Measurements from ENCODE around the gene CPA1. TPM values are rescaled to one million over a fixed set of nuclear protein-coding genes. Genes with fewer than 3 reads are reported as not detected.

The CPA1 gene
- total RNA-seq, 2 experiments from 2014 or later: not detected

GRCh38 chr7:130334274-130334673 lies 46.0 kb upstream of the CPA1 start:
- Histone ChIP-seq H3K36me3 (ENCODE audit: insufficient read depth, low read length) (no peaks in the 10 kb centered on the region), H3K27me3 (ENCODE audit: control insufficient read depth in 1 of 2, insufficient read depth in 2 of 2, low read length in 2 of 2) (no peaks in the 10 kb centered on the region), H3K4me3 (ENCODE audit: low read length) (no peak overlapping the region), H3K27ac (ENCODE audit: low read depth in 1 of 2, low read length in 2 of 2) (no peak overlapping the region), H3K4me1 (ENCODE audit: insufficient read depth, low read length) (no peaks in the 10 kb centered on the region), H3K9me3 (ENCODE audit: control insufficient read depth in 1 of 2, insufficient read depth in 1 of 2, low read length in 2 of 2) (no peaks in the 10 kb centered on the region)
- Mint-ChIP-seq H3K27me3 (no peaks in the 10 kb centered on the region), H3K9me3 (no peaks in the 10 kb centered on the region), H3K27ac (no peak overlapping the region), H3K4me3 (no peak overlapping the region), H3K4me1 (ENCODE audit: low read depth) (no peaks in the 10 kb centered on the region), H3K36me3 (ENCODE audit: low read depth) (no peaks in the 10 kb centered on the region)
- intact Hi-C loops (cut with DNase I, micrococcal nuclease): no loop called here
- CTCF ChIA-PET: no interaction called here
- no peak for DNase-seq
- POLR2A ChIA-PET: no interaction called here
- no peak for ATAC-seq (ENCODE audit: poor library complexity)
- no peak for TF ChIP-seq CTCF (IDR thresholded peaks at IDR 0.05)

DNA sequence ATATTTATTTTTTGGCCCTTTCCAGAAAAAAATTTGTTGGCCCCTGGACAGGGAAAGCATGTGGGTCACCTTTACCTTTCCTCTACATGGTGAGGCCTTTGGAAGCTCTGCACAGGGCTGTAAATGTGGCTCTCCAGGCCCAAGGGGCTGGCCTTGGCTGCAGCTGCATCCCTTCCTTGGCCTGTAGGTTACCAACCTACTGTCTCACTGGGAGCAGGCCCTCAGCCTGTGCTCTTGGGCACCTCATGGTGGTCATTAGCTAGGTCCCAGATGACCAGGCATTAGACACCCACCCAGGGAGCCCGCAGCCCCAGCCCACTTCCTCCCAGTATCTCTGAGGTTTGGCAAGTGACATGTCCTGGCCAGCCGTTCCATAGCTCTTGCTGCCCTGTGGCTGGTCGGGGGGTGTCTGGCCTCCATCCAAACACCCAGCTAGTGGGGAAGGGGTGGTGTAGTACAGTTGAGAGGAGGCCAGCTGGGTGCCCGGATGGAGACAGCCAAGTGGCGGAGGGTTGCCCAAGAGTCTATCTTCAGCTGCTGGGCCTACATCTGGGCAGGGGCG lies 42.8 kb upstream of the CPA1 start:
- Histone ChIP-seq H3K27ac (ENCODE audit: low read depth in 1 of 2, low read length in 2 of 2) (no peak overlapping the region), H3K9me3 (ENCODE audit: control insufficient read depth in 1 of 2, insufficient read depth in 1 of 2, low read length in 2 of 2) (no peaks in the 10 kb centered on the region), H3K4me3 (ENCODE audit: low read length) (no peak overlapping the region), H3K27me3 (ENCODE audit: control insufficient read depth in 1 of 2, insufficient read depth in 2 of 2, low read length in 2 of 2) (no peaks in the 10 kb centered on the region), H3K36me3 (ENCODE audit: insufficient read depth, low read length) (no peaks in the 10 kb centered on the region), H3K4me1 (ENCODE audit: insufficient read depth, low read length) (no peaks in the 10 kb centered on the region)
- DNase-seq (no peak), ATAC-seq (ENCODE audit: poor library complexity) (no peak)
- ChIA-PET CTCF (no interaction called here), POLR2A (no interaction called here)
- no peak overlapping the region for H3K27ac Mint-ChIP-seq
- no peak overlapping the region for H3K4me3 Mint-ChIP-seq
- intact Hi-C loops (cut with DNase I, micrococcal nuclease): no loop called here
- no peaks in the 10 kb centered on the region for H3K27me3 Mint-ChIP-seq
- no peak for TF ChIP-seq CTCF (IDR thresholded peaks at IDR 0.05)
- H3K4me1 Mint-ChIP-seq (ENCODE audit: low read depth): no peaks in the 10 kb centered on the region
- H3K36me3 Mint-ChIP-seq (ENCODE audit: low read depth): no peaks in the 10 kb centered on the region
- no peaks in the 10 kb centered on the region for H3K9me3 Mint-ChIP-seq

DNA sequence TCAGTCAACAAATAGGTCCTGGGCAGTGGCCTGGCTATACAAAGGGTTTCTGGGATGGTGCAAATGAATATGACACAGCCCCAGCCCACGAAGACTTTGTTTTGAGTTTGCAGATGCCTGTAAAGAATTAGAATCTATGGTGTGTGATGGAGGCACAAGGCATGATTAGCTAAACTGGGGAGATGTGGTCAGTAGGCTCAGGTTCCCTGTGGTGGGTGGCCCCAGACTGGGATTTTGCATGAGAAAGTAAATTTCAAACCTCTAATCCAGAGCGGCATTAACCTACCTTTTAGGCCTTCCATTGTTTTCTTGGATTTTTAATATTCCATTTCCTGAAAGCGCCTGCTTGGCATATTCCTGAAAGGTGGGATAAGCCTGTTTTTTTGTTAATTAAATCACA lies 42.1 kb upstream of the CPA1 start:
- DNase-seq: no peak
- Histone ChIP-seq H3K27ac (ENCODE audit: low read depth in 1 of 2, low read length in 2 of 2) (no peak overlapping the region), H3K9me3 (ENCODE audit: control insufficient read depth in 1 of 2, insufficient read depth in 1 of 2, low read length in 2 of 2) (no peaks in the 10 kb centered on the region), H3K27me3 (ENCODE audit: control insufficient read depth in 1 of 2, insufficient read depth in 2 of 2, low read length in 2 of 2) (no peaks in the 10 kb centered on the region), H3K4me1 (ENCODE audit: insufficient read depth, low read length) (no peaks in the 10 kb centered on the region), H3K4me3 (ENCODE audit: low read length) (no peak overlapping the region), H3K36me3 (ENCODE audit: insufficient read depth, low read length) (no peaks in the 10 kb centered on the region)
- Mint-ChIP-seq H3K27ac (no peak overlapping the region), H3K9me3 (no peaks in the 10 kb centered on the region), H3K4me1 (ENCODE audit: low read depth) (no peaks in the 10 kb centered on the region), H3K4me3 (no peak overlapping the region), H3K36me3 (ENCODE audit: low read depth) (no peaks in the 10 kb centered on the region), H3K27me3 (no peaks in the 10 kb centered on the region)
- POLR2A ChIA-PET: no interaction called here
- no peak for TF ChIP-seq CTCF (IDR thresholded peaks at IDR 0.05)
- ATAC-seq (ENCODE audit: poor library complexity): no peak
- CTCF ChIA-PET: no interaction called here
- intact Hi-C loops (cut with DNase I, micrococcal nuclease): no loop called here
